Rectal smooth muscle tissue (tissue), 1 donor: Measurements from ENCODE around the gene MYO5A.
"Not testable (repeated sequence)": the region's sequence is repeated elsewhere in the genome, so short reads cannot be mapped to it uniquely, and the experiment has no call there.

Experiments
- H3K27ac ChIP-seq: one replicate; pipeline ENCODE4 v1.7.0; 2013; ENCODE audit warnings: low read depth, low read length, inconsistent platforms
- H3K27me3 ChIP-seq: one replicate; pipeline ENCODE4 v1.7.0; 2013; ENCODE audit warnings: low read length; ENCODE audit not compliant: control insufficient read depth, insufficient read depth
- H3K36me3 ChIP-seq: one replicate; pipeline ENCODE4 v1.7.0; 2013; ENCODE audit warnings: low read length; ENCODE audit not compliant: control insufficient read depth, insufficient read depth
- H3K4me1 ChIP-seq: one replicate; pipeline ENCODE4 v1.7.0; 2013; ENCODE audit warnings: low read length; ENCODE audit not compliant: control insufficient read depth, insufficient read depth
- H3K4me3 ChIP-seq: one replicate; pipeline ENCODE4 v1.7.0; 2013; ENCODE audit warnings: low read length
- H3K9ac ChIP-seq: one replicate; pipeline ENCODE4 v1.7.0; 2013; ENCODE audit warnings: low read length

MYO5A gene

DNA sequence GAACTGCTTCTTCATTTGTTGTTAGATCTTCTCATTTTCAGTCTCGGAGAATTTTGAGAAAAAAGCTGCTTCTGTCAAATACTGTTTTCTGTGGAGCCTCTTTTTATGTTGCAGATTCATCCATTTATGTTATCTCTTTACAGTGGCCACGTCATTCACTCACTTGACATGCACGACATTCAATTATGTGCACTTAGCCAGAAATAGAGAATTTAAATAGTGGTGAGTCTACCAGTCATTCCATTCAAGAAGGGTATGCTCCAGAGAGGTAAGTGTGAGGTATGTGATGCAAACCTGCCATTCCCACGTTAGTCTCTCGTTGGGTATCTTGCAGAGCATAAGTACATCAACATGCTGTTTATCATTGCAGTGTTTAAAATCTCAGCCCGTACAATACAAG, 30.3 kb upstream of the MYO5A start:
- Histone ChIP-seq H3K9ac (no peak overlapping the region), H3K27me3 (no peaks in the 10 kb centered on the region), H3K4me1 (peaks cover 9% of the 10 kb centered on the region), H3K27ac (no peak overlapping the region), H3K36me3 (no peaks in the 10 kb centered on the region), H3K4me3 (no peak overlapping the region)

DNA sequence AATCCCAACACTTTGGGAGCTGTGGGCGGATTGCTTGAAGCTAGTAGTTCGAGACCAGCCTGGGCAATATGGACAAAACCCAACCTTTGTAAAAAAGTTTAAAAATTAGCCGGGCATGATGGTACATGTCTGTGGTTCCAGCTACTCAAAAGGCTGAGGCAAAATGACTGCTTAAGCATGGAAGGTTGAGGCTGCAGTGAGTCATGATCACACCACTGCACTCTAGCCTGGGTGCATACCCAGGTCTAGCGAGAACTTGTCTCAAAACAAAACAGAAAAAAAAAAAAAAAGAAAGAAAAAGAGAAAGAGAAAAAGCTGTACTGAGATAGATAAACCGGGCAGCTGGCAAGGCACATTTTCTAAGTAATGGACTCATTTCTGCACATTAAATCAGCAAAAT, 29.5 kb upstream of the MYO5A start:
- Histone ChIP-seq H3K4me3 (no peak overlapping the region), H3K27ac (no peak overlapping the region), H3K4me1 (peaks cover 5% of the 10 kb centered on the region), H3K36me3 (no peaks in the 10 kb centered on the region), H3K9ac (no peak overlapping the region), H3K27me3 (no peaks in the 10 kb centered on the region)

DNA sequence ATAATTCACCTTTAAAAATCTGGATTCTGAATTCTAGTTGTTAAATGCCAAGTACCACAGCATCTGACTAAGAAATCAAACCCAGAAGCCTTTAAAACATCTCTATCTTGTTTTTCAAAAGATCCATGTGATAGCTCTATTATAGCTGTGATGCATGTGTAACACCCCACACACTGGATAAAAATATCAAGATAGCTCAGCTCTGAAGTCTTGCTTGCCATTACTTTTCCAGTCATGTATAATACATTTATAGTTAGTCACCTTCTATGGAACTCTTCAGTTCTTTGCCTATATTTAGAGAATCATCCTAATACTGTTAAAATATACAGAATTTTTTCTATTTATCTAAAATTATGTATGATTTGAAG, 28.6 kb upstream of the MYO5A start:
- Histone ChIP-seq H3K9ac (no peak overlapping the region), H3K4me1 (peaks cover 5% of the 10 kb centered on the region), H3K4me3 (no peak overlapping the region)

DNA sequence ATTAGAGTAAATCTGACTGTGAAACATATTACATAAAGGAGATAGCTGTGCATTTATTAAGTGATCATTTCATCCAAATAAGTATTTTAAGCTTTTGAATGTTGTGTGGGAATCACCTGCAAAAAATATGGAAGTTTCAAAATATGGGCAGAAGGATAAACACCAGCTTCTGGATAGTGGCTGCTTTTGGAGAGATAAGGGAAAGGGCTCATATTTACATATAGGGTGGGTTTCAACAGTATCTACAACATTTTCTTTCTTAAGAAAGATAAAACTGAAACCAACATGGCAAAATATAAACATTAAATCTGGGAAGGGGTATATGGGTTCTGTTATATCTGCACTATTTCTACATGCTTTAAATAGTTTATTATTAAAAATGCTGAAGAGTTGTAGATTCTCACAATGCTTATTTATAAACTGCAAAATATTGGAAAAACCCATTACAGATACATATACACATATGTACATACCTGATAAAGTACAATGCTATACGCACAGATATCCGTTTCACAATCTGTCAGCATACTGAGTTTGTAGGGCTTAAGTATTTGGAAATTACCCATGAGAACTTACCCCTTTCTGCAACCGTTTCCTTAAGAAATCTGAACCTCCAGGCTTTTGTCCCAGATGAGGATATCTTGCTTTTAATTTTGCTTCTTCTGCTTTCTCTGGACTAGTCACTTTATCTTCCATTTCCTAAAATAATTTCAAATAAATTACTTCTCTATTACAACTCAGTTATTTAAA, 28.0 kb upstream of the MYO5A start:
- Histone ChIP-seq H3K4me3 (no peak overlapping the region), H3K4me1 (peaks cover 5% of the 10 kb centered on the region), H3K27ac (no peak overlapping the region)

More for the DNA sequence above, 28.6 kb upstream of the MYO5A start:
- no peak overlapping the region for H3K27ac ChIP-seq
- no peaks in the 10 kb centered on the region for H3K27me3 ChIP-seq
- no peaks in the 10 kb centered on the region for H3K36me3 ChIP-seq

DNA sequence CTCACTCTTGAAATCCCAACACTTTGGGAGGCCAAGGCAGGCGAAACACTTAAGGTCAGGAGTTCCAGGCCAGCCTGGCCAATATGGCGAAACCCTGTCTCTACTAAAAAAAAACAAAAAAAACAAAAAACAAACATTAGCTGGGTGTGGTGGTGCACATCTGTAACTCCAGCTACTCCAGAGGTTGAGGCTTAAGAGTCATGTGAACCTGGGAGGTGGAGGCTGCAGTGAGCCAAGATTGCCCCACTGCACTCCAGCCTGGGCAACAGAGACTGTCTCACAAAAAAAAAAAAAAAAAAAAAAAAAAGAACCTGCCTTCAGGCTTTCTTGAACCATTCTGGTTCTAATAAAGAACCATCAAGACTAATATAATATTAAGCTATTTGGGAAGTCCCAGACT, 23.6 kb upstream of the MYO5A start:
- H3K27ac ChIP-seq: no peak overlapping the region
- H3K27me3 ChIP-seq: no peaks in the 10 kb centered on the region
- no peaks in the 10 kb centered on the region for H3K36me3 ChIP-seq
- H3K4me3 ChIP-seq: no peak overlapping the region
- H3K9ac ChIP-seq: no peak overlapping the region
- H3K4me1 ChIP-seq: peaks cover 2% of the 10 kb centered on the region

More for the DNA sequence above, 28.0 kb upstream of the MYO5A start:
- no peaks in the 10 kb centered on the region for H3K36me3 ChIP-seq
- no peaks in the 10 kb centered on the region for H3K27me3 ChIP-seq
- H3K9ac ChIP-seq: no peak overlapping the region

DNA sequence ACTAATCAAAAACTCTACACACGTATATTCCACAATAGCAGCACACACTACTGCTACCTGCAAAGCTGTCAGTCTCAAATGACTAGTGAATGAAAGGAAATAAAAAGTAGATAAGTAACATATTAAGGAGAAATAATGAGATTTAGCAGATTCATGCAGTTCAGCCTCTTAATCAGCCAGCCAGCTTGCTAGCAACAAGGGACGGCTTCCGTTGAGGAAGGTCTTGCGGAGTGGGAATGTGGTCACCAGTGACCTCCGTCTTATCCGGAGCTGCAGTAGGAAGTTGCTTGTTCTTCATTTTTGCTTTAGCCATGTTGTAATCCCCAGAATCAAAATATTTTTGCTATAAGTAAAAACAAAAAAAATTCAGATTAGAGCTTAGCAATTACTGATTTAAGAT, 23.1 kb upstream of the MYO5A start:
- H3K4me3 ChIP-seq: no peak overlapping the region
- no peaks in the 10 kb centered on the region for H3K36me3 ChIP-seq
- no peaks in the 10 kb centered on the region for H3K4me1 ChIP-seq
- H3K27ac ChIP-seq: no peak overlapping the region
- no peaks in the 10 kb centered on the region for H3K27me3 ChIP-seq
- H3K9ac ChIP-seq: no peak overlapping the region

DNA sequence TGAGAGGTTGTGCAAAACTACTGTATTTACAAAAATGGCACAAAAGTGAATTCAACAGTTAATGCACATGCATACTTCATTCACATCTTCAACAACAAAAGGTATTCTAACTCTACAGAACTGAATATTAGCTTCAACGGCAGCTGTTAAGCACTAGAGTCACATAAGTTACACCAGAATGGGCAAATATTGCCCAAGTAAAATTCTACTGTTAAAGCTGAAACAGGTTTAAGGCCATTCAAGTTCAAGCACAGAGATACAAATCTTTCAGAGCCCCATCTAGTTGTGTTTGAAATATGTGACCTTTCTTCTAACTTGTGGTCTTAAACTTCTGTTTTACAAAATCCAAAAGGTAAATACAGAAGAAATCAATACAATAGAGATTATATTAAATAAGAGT, 22.5 kb upstream of the MYO5A start:
- not testable (repeated sequence) for H3K9ac ChIP-seq, H3K36me3 ChIP-seq, H3K4me3 ChIP-seq, H3K27ac ChIP-seq, H3K4me1 ChIP-seq, H3K27me3 ChIP-seq

DNA sequence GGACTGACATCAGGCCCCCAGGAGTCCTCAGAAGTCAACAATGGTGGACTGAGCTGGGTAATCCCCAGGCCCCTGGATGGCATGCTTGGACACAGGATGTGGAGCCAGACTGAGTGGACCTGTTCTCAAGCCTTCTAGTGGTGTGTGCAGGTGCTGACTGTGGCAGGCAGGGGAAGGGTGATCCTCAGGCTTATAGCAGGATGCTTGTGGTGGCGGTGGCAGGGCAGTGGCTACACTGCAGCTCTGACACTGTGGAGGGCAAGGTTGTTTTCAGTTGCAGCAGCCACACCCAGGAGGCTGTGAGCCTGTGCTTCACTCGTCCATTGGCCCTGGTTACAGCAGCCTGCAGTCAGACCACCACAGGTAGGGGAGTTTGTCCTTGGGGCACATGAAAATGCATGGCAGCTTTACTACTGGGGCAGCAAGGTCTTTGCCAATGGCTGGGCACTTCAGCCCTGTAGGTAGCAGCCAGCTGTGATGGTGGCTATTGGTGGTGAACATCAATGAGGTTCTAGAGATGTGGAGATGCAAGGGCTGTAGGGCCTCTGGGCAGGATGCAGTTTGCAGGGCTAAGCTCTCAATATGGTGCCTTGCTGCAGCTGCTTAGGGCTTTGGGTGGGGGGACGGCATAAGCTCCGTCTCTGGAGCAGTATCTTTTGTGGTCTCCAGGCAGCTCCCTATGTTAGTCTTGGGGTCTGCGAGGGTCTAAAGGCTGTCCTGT, 17.5 kb upstream of the MYO5A start:
- Histone ChIP-seq H3K9ac (no peak overlapping the region), H3K4me3 (no peak overlapping the region), H3K4me1 (no peaks in the 10 kb centered on the region), H3K27ac (no peak overlapping the region), H3K27me3 (no peaks in the 10 kb centered on the region), H3K36me3 (peaks cover 7% of the 10 kb centered on the region)

DNA sequence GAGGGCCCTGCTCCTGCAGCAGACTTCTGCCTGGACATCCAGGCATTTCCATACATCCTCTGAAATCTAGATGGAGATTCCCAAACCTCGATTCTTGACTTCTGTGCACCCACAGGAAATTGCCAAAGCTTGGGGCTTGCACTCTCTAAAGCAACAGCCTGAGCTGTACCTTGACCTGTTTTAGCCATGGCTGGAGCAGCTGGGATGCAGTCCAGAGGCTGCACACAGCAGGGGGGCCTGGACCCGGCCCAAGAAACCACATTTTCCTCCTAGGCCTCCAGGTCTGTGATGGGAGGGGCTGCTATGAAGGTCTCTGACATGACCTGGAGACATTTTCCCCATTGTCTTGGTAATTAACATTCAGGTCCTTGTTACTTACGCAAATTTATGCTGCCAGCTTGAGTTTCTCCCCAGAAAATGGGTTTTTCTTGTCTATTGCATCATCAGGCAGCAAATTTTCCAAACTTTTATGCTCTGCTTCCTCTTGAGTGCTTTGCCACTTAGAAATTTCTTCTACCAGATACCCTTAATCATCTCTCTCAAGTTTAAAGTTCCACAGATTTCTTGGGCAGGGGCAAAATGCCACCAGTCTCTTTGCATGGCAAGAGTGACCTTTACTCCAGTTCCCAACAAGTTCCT, 11.8 kb upstream of the MYO5A start:
- no peak overlapping the region for H3K27ac ChIP-seq
- H3K36me3 ChIP-seq: no peaks in the 10 kb centered on the region
- H3K4me1 ChIP-seq: no peaks in the 10 kb centered on the region
- no peak overlapping the region for H3K4me3 ChIP-seq
- H3K9ac ChIP-seq: no peak overlapping the region
- H3K27me3 ChIP-seq: no peaks in the 10 kb centered on the region

DNA sequence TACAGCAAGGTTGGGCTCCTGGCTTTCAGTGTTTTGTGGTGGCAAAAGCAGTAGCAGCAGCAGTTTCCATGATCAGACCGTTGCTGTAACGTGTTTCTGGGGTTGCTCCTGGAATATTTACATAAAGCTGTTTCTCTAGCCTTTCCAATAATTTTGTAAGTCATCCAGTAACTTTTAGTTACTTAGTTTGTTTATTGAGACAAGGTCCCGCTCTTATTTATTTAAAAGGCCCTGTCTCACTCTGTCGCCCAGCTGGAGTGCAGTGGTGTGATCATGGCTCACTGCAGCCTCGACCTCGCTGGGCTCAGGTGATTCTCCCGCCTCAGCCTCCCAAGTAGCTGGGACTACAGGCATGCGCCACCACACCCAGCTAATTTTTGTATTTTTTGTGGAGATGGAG, 8.8 kb upstream of the MYO5A start:
- no peak overlapping the region for H3K4me3 ChIP-seq
- H3K27ac ChIP-seq: no peak overlapping the region
- H3K4me1 ChIP-seq: no peaks in the 10 kb centered on the region
- no peaks in the 10 kb centered on the region for H3K27me3 ChIP-seq
- no peak overlapping the region for H3K9ac ChIP-seq
- no peaks in the 10 kb centered on the region for H3K36me3 ChIP-seq

DNA sequence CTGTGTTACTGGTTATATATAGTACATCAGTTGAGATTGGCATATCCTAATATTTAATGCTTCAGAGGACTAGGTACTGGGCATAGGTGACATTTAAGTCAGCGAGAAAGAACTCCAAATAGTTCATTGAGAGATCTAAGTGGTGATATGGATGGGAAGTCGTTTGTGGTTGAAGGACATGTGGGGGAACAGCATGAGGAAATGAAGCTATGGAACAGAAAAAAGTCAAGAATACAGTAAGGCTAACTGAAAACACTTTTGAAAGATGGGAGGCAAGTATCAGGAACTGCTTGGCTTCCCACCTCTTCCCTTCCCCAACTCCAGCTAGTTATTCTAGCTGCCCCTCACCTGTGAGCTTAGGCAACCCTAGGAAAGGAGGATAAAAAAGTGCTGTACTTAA, 3.7 kb upstream of the MYO5A start:
- H3K27ac ChIP-seq: no peak overlapping the region
- no peak overlapping the region for H3K4me3 ChIP-seq
- peaks cover 3% of the 10 kb centered on the region for H3K4me1 ChIP-seq
- no peaks in the 10 kb centered on the region for H3K36me3 ChIP-seq
- no peak overlapping the region for H3K9ac ChIP-seq
- H3K27me3 ChIP-seq: no peaks in the 10 kb centered on the region

DNA sequence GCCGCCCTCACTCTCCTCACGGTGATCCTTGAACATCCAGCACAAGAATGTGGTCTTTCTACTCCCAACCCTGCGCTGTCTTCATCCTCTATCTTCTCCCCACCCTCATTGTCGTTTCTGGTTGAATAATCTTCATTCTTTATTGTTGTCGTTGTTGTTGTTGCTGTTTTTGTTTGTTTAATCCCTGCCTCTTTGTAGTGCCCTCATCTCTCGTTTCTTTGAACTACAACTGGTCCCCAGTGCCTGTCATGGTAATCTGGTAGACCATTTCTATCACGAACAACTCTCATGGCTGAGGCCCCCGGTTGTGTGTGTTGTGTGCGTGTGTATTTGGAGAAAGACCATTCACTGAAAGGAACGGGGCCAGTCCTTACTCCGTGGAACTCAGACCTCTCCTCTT, 1.3 kb upstream of the MYO5A start:
- no peak overlapping the region for H3K9ac ChIP-seq
- H3K36me3 ChIP-seq: no peaks in the 10 kb centered on the region
- H3K27me3 ChIP-seq: no peaks in the 10 kb centered on the region
- H3K4me1 ChIP-seq: peaks cover 3% of the 10 kb centered on the region
- peak overlapping the region; percentile 60 for H3K4me3 ChIP-seq
- no peak overlapping the region for H3K27ac ChIP-seq
